ENCODE results near the gene UCK1. TPM values are rescaled to one million over a fixed set of nuclear protein-coding genes. Genes with fewer than 3 reads are reported as not detected.

The UCK1 gene
- total and polyA plus RNA-seq, 10 of the 15 experiments (the other 5 are each of a cell fraction or from before 2014, with no cell fraction given) = 0.31 to 27.0 (median 18.7) TPM

DNA sequence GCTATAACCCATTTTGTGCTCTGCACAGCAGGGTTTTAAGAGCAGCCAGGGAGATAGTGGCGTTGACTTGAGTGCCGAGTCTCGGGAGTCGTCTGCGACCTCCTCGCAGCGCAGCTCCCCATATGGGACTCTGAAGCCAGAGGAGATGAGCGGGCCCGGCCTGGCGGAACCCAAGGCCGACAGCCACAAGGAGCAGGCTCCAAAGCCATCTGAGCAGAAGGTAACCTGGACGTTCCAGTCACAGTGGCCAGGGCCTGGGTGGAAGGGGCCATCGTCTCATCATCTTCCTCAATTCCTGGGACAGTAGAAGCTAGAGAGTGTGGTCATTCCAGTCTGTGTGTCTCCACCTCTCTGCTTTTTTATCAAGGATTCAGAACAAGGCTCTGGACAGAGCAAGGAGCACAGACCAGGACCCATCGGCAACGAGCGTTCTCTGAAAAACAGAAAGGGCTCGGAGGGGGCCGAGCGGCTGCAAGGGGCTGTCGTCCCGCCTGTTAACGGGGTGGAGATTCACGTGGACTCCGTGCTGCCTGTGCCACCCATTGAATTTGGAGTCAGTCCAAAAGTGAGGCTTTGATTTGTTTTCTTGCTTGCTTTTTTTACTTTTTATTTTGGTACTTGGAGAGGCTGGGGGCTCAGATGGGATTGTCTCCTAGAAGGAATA is 48.6 kb downstream of the UCK1 start:
- in situ Hi-C loops (cut with MboI) (no loop called here), intact Hi-C loops (cut with micrococcal nuclease; ENCODE audit: unreplicated experiment) (no loop called here)
- BruUV-seq (replicated peaks) = no TSS peak
- Histone ChIP-seq H3K27ac (ENCODE audit: control insufficient read depth, insufficient read depth) (no peak overlapping the region), H3K79me2 (ENCODE audit: control insufficient read depth, insufficient read depth, low read length) (no peaks in the 10 kb centered on the region), H2AFZ (ENCODE audit: control insufficient read depth, low read depth, low read length) (no peak overlapping the region), H4K20me1 (ENCODE audit: control insufficient read depth, insufficient read depth) (no peaks in the 10 kb centered on the region; the same call in 1 of the 2 replicates), H3K4me3 (no peak overlapping the region), H3K9me3 (replicated peaks; ENCODE audit: control insufficient read depth, insufficient read depth, low read length) (no peaks in the 10 kb centered on the region), H3K36me3 (ENCODE audit: control insufficient read depth in 2 of 2, insufficient read depth in 2 of 2, low read length in 1 of 2) (peaks cover 62 to 65% of the 10 kb centered on the region in 2 experiments), H3K4me2 (ENCODE audit: control insufficient read depth, insufficient read depth) (no peak overlapping the region), H3K27me3 (replicated peaks in 1 of 2; ENCODE audit: control insufficient read depth in 2 of 2, insufficient read depth in 2 of 2, low read length in 1 of 2) (no peaks in the 10 kb centered on the region), H3K9ac (ENCODE audit: control insufficient read depth, insufficient read depth, low read length) (no peak overlapping the region), H3K4me1 (ENCODE audit: control insufficient read depth, insufficient read depth, low read length) (no peaks in the 10 kb centered on the region)
- FAIRE-seq (no peak), ATAC-seq (no peak), DNase-seq (ENCODE audit: low read depth, low spot score) (no peak)
- POLR2A ChIA-PET = no interaction called here
- WGBS (ENCODE audit: insufficient coverage, insufficient replicate concordance, low lambda C conversion rate, missing lambda C conversion rate) = 95% methylated on average over 24 of the region's 24 CpGs
- TF ChIP-seq, protein P1, sequence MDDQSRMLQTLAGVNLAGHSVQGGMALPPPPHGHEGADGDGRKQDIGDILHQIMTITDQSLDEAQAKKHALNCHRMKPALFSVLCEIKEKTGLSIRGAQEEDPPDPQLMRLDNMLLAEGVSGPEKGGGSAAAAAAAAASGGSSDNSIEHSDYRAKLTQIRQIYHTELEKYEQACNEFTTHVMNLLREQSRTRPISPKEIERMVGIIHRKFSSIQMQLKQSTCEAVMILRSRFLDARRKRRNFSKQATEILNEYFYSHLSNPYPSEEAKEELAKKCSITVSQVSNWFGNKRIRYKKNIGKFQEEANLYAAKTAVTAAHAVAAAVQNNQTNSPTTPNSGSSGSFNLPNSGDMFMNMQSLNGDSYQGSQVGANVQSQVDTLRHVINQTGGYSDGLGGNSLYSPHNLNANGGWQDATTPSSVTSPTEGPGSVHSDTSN (IDR thresholded peaks at IDR 0.05; ENCODE audit: insufficient replicate concordance, low read depth, low read length) = no peak
- no peak for TF ChIP-seq TCF12 (IDR thresholded peaks at IDR 0.05; ENCODE audit: low read depth, low read length)
- TF ChIP-seq MYB (IDR thresholded peaks at IDR 0.05; ENCODE audit: borderline replicate concordance, low read depth, low read length) = no peak
- TF ChIP-seq SRF (IDR thresholded peaks at IDR 0.05; ENCODE audit: low read depth in 2 of 2, low read length in 2 of 2) = no peak
- TF ChIP-seq, protein P2, sequence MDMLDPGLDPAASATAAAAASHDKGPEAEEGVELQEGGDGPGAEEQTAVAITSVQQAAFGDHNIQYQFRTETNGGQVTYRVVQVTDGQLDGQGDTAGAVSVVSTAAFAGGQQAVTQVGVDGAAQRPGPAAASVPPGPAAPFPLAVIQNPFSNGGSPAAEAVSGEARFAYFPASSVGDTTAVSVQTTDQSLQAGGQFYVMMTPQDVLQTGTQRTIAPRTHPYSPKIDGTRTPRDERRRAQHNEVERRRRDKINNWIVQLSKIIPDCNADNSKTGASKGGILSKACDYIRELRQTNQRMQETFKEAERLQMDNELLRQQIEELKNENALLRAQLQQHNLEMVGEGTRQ (IDR thresholded peaks at IDR 0.05; ENCODE audit: borderline replicate concordance, low read depth, low read length) = no peak
- TF ChIP-seq IKZF2 (IDR thresholded peaks at IDR 0.05) = no peak
- TF ChIP-seq, protein P3, sequence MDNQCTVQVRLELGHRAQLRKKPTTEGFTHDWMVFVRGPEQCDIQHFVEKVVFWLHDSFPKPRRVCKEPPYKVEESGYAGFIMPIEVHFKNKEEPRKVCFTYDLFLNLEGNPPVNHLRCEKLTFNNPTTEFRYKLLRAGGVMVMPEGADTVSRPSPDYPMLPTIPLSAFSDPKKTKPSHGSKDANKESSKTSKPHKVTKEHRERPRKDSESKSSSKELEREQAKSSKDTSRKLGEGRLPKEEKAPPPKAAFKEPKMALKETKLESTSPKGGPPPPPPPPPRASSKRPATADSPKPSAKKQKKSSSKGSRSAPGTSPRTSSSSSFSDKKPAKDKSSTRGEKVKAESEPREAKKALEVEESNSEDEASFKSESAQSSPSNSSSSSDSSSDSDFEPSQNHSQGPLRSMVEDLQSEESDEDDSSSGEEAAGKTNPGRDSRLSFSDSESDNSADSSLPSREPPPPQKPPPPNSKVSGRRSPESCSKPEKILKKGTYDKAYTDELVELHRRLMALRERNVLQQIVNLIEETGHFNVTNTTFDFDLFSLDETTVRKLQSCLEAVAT (IDR thresholded peaks at IDR 0.05) = no peak
- no peak for TF ChIP-seq ZBED1 (IDR thresholded peaks at IDR 0.05; ENCODE audit: borderline replicate concordance)
- no peak for TF ChIP-seq JUNB (IDR thresholded peaks at IDR 0.05)
- no peak for TF ChIP-seq BCL11A (IDR thresholded peaks at IDR 0.05; ENCODE audit: low read depth, low read length)
- TF ChIP-seq YY1 (IDR thresholded peaks at IDR 0.05; ENCODE audit: low read depth, low read length) = no peak
- TF ChIP-seq POLR2AphosphoS2 (IDR thresholded peaks at IDR 0.05; ENCODE audit: low read depth, low read length) = no peak
- TF ChIP-seq POU2F2 (IDR thresholded peaks at IDR 0.05; ENCODE audit: borderline replicate concordance, low read depth, low read length) = no peak
- no peak for TF ChIP-seq KDM1A (IDR thresholded peaks at IDR 0.05; ENCODE audit: borderline replicate concordance)
- no peak for TF ChIP-seq BMI1 (IDR thresholded peaks at IDR 0.05; ENCODE audit: borderline replicate concordance)
- no peak for TF ChIP-seq YBX1 (IDR thresholded peaks at IDR 0.05)
- no peak for TF ChIP-seq EGR1 (IDR thresholded peaks at IDR 0.05; ENCODE audit: borderline replicate concordance in 1 of 2, low read depth in 2 of 2, low read length in 2 of 2)
- CTCF ChIA-PET = no interaction called here
- RAD21 ChIA-PET (ENCODE audit: unreplicated experiment) = no interaction called here
- SMC1A ChIA-PET (ENCODE audit: uncharacterized antibody, unreplicated experiment) = no interaction called here
